ENCODE results near the gene PWWP2B.

Gene PWWP2B

DNA sequence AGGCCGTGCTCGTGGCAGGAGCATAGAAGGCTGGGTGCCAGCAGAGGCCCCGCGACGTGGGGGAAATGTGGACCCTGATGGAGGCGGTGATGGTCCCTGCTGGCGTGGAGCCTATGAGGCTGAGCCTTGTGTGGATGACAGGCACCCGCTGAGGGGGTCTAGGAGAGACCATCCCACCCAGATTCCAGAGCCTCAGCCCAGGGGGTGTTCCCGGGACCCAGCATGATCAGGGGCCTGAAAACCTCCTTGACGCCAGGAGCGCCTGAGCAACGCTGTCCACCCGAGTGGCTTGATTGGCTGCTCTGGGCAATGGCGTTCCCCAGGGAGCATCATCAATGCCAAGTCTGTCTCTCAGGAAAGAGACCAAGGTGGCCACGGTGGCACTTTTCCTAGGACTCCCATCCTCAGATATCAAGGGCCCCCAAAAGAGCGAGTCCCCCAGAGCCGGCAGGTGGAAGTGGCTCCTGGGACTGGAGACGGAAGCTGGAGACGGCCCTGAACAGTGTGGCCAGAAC lies 61.1 kb downstream of the PWWP2B start:
- no peaks in the 10 kb centered on the region for H3K9me3 ChIP-seq (ENCODE audit: control insufficient read depth, insufficient read depth, low read length)
- no peaks in the 10 kb centered on the region for H3K79me2 ChIP-seq (ENCODE audit: control insufficient read depth, low read length)
- no peaks in the 10 kb centered on the region for H3F3A ChIP-seq (ENCODE audit: control insufficient read depth, insufficient read depth)
- H3K4me2 ChIP-seq (ENCODE audit: low read length), result no peak overlapping the region
- no peaks in the 10 kb centered on the region for H3K36me3 ChIP-seq (ENCODE audit: control insufficient read depth, low read length)
- no peak overlapping the region for H3K4me3 ChIP-seq (ENCODE audit: low read length)
- H3K4me1 ChIP-seq (ENCODE audit: control insufficient read depth, low read length), result peaks cover 5% of the 10 kb centered on the region
- TF ChIP-seq CTCF (IDR thresholded peaks at IDR 0.05; ENCODE audit: low read depth, low read length, poor library complexity, severe bottlenecking), result no peak
- TF ChIP-seq EZH2phosphoT487 (IDR thresholded peaks at IDR 0.05; ENCODE audit: borderline replicate concordance, low read length), result no peak
- no peak overlapping the region for H3K27ac ChIP-seq (ENCODE audit: low read depth, low read length)
- no peaks in the 10 kb centered on the region for H4K20me1 ChIP-seq (ENCODE audit: control insufficient read depth, insufficient read depth, low read depth, low read length)
- H3K9me2 ChIP-seq (replicated peaks; ENCODE audit: control insufficient read depth, low read length), result no peaks in the 10 kb centered on the region
- no peaks in the 10 kb centered on the region for H3K27me3 ChIP-seq (ENCODE audit: control insufficient read depth, low read length)

GRCh38 chr10:132458586-132459300 lies 61.7 kb downstream of the PWWP2B start:
- H3K4me3 ChIP-seq (ENCODE audit: low read length), result no peak overlapping the region
- H4K20me1 ChIP-seq (ENCODE audit: control insufficient read depth, insufficient read depth, low read depth, low read length), result no peaks in the 10 kb centered on the region
- no peaks in the 10 kb centered on the region for H3F3A ChIP-seq (ENCODE audit: control insufficient read depth, insufficient read depth)
- no peak overlapping the region for H3K27ac ChIP-seq (ENCODE audit: low read depth, low read length)
- H3K4me1 ChIP-seq (ENCODE audit: control insufficient read depth, low read length), result no peaks in the 10 kb centered on the region
- H3K4me2 ChIP-seq (ENCODE audit: low read length), result no peak overlapping the region
- no peaks in the 10 kb centered on the region for H3K79me2 ChIP-seq (ENCODE audit: control insufficient read depth, low read length)
- TF ChIP-seq CTCF (IDR thresholded peaks at IDR 0.05; ENCODE audit: low read depth, low read length, poor library complexity, severe bottlenecking) (peak; percentile 94), EZH2phosphoT487 (IDR thresholded peaks at IDR 0.05; ENCODE audit: borderline replicate concordance, low read length) (no peak)
- no peaks in the 10 kb centered on the region for H3K9me3 ChIP-seq (ENCODE audit: control insufficient read depth, insufficient read depth, low read length)
- H3K27me3 ChIP-seq (ENCODE audit: control insufficient read depth, low read length), result no peaks in the 10 kb centered on the region
- H3K9me2 ChIP-seq (replicated peaks; ENCODE audit: control insufficient read depth, low read length), result no peaks in the 10 kb centered on the region
- H3K36me3 ChIP-seq (ENCODE audit: control insufficient read depth, low read length), result no peaks in the 10 kb centered on the region

DNA sequence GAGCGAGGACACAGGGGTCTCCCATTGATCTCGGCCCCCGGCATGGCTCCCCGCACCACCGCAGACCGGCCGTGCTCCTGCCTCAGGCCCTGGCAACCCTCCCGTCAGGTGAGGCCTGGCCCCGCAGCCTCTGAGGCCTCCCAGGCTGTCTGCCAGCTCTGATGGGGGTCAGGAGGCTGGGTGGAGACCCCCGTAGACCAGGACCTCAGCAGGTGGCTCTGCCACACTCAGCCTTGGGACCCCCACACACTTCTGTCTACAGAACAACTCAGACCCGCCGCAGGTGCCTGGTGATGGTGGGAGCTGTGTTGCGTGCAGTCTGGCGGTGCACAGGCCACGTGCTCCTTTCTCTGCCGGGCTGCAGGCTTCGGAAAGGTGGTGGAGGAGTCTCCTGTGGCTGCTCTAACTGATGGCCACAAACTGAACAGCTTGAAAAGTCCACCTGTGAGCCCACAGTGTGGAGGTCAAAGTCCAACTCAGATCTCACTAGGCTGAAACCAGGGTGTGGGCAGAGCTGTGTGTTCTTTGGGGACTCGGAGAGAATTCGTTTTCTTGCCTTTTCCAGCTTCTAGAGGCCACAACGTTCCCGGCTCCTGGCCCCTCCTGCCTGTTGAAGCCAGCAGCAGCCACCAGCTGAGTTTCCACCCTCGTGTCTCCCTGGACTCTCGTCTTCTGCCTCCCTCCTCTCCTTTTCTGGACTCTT lies 62.5 kb downstream of the PWWP2B start:
- Histone ChIP-seq H3K27me3 (ENCODE audit: control insufficient read depth, low read length) (no peaks in the 10 kb centered on the region), H3K4me1 (ENCODE audit: control insufficient read depth, low read length) (no peaks in the 10 kb centered on the region), H4K20me1 (ENCODE audit: control insufficient read depth, insufficient read depth, low read depth, low read length) (no peaks in the 10 kb centered on the region), H3K9me2 (replicated peaks; ENCODE audit: control insufficient read depth, low read length) (no peaks in the 10 kb centered on the region), H3K9me3 (ENCODE audit: control insufficient read depth, insufficient read depth, low read length) (no peaks in the 10 kb centered on the region), H3K27ac (ENCODE audit: low read depth, low read length) (no peak overlapping the region), H3F3A (ENCODE audit: control insufficient read depth, insufficient read depth) (no peaks in the 10 kb centered on the region), H3K79me2 (ENCODE audit: control insufficient read depth, low read length) (no peaks in the 10 kb centered on the region), H3K4me2 (ENCODE audit: low read length) (no peak overlapping the region), H3K4me3 (ENCODE audit: low read length) (no peak overlapping the region), H3K36me3 (ENCODE audit: control insufficient read depth, low read length) (no peaks in the 10 kb centered on the region)
- TF ChIP-seq EZH2phosphoT487 (IDR thresholded peaks at IDR 0.05; ENCODE audit: borderline replicate concordance, low read length), result no peak
- TF ChIP-seq CTCF (IDR thresholded peaks at IDR 0.05; ENCODE audit: low read depth, low read length, poor library complexity, severe bottlenecking), result no peak
